K562 (cell line): ENCODE measurements around the gene MYL11. TPM values are rescaled to one million over a fixed set of nuclear protein-coding genes. Genes with fewer than 3 reads are reported as not detected.

Source experiments
- KDM5B ChIP-seq: fragments of 200-600 bp; sonication (generic); IDR thresholded peaks from 2 replicates; pipeline ENCODE4 v1.6.1; 2012; ENCODE audit warnings: low read depth, mild to moderate bottlenecking, moderate library complexity, low read length, control low read depth, inconsistent platforms; ENCODE audit not compliant: insufficient replicate concordance
- MGA ChIP-seq: fragments of 450-650 bp; IDR thresholded peaks from 2 replicates; pipeline ENCODE4 v1.6.1; 2016; ENCODE audit warnings: mild to moderate bottlenecking, moderate library complexity
- NELFE ChIP-seq: IDR thresholded peaks from 2 replicates; pipeline ENCODE4 v1.6.1; 2011; ENCODE audit warnings: mild to moderate bottlenecking; ENCODE audit not compliant: insufficient read depth, insufficient read length
- RBFOX2 ChIP-seq: fragments of 200-400 bp; formaldehyde crosslinking; IDR thresholded peaks from 2 replicates; pipeline ENCODE4 v1.6.1; 2017; ENCODE audit warnings: low read depth, mild to moderate bottlenecking, low read length, moderate library complexity
- SMARCE1 ChIP-seq: fragments of 450-650 bp; IDR thresholded peaks from 2 replicates; pipeline ENCODE4 v1.7.1; 2016; ENCODE audit warnings: mild to moderate bottlenecking
- SNRNP70 ChIP-seq: fragments of 200-400 bp; formaldehyde crosslinking; optimal IDR thresholded peaks from 2 replicates; pipeline ENCODE3; 2017; ENCODE audit warnings: low read depth, low read length
- TAF9B ChIP-seq: fragments of 450-650 bp; IDR thresholded peaks from 2 replicates; pipeline ENCODE4 v1.6.1; 2018; ENCODE audit warnings: mild to moderate bottlenecking; ENCODE audit not compliant: partially characterized antibody
- ZNF395 ChIP-seq: fragments of 200-800 bp; sonication (Bioruptor generic); IDR thresholded peaks from 2 replicates; pipeline ENCODE4 v1.6.1; 2017; ENCODE audit warnings: missing genetic modification characterization, missing compliant biosample characterization
- ZSCAN32 ChIP-seq: fragments of 450-650 bp; formaldehyde crosslinking; IDR thresholded peaks from 2 replicates; pipeline ENCODE4 v1.4.0; 2020; ENCODE audit warnings: mild to moderate bottlenecking, moderate library complexity
- polyA plus RNA-seq, 8 experiments: library from polyadenylated mRNA; depleted of rRNA in 4 of 8; stranded (reverse) in 5 of 8; unstranded in 3 of 8; fragments of >200 nt; fragmentation: Nextera tagmentation in 2 of 8; fragmentation: Illumina TruSeq in 1 of 8; extraction: Ambion mirVana in 2 of 8; extraction: Trizol in 1 of 8; gene quantifications; 2 replicates each; pipeline versions ENCODE4 v1.2.1 to v1.2.3, GENCODE V29; 2011 to 2014; ENCODE audit warnings: inconsistent platforms in 1 of 8, missing spikeins in 1 of 8
- total RNA-seq, 7 experiments: library from RNA; depleted of rRNA in 6 of 7; stranded (reverse); fragments of >200 nt in 6 of 7; fragmentation: Illumina TruSeq in 2 of 7; extraction: Trizol in 2 of 7; gene quantifications; 2 replicates each; pipeline versions ENCODE4 v1.2.1 to v1.2.3, GENCODE V29; 2011 to 2021; ENCODE audit warnings: low replicate concordance in 1 of 7
- TF ChIP-seq, protein P1 (sequence below): sonication (generic); formaldehyde crosslinking; IDR thresholded peaks from 2 replicates; pipeline ENCODE4 v1.8.1; 2023; ENCODE audit warnings: mild to moderate bottlenecking, missing genetic modification reagents
- TF ChIP-seq, protein P2 (sequence below): sonication (generic); formaldehyde crosslinking; IDR thresholded peaks from 2 replicates; pipeline ENCODE4 v1.8.0; 2022; ENCODE audit warnings: mild to moderate bottlenecking, low read depth, missing genetic modification reagents

The MYL11 gene
- total and polyA plus RNA-seq, 9 of the 15 experiments (the other 6 are each of a cell fraction or from before 2014, with no cell fraction given) = 0.31 to 1.5 (median 0.73) TPM; not detected in 4

DNA sequence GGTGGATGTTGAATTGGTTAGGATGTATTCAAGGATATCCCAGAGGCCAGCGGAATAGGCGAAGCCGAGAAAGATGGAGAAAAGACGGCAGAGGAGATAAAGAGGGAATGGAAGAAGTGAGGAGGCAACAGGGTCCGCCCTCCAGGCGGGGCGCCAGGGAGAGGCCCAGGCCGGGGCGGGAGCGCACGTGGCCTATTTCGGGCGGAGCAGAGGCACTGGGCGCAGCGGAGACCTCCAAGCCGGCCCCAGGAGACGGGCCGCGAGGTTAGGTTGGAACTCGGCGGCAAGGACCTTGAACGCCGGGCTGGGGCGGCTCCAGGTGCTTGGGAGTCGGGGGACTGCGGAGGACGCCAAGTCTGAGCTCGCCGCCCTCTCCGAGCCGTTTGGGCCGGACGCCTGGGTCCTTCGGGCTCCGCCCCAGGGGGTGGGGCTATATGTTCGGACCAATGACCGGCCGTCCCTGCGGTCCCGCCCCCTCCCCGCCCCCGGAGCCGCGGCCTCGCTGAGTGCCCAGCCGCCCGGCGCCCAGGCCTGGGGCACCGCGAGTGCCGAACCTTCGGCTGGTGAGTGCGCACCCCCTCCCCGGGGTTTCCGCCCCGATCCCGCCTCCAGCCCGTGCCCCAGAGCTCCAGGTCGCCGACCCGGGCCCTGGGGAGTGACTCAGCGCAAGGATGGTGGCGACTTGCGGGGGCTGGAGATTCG, 32.7 kb downstream of the MYL11 start, which contains the start of gene ZNF771 (continued):
- TF ChIP-seq, protein P1, sequence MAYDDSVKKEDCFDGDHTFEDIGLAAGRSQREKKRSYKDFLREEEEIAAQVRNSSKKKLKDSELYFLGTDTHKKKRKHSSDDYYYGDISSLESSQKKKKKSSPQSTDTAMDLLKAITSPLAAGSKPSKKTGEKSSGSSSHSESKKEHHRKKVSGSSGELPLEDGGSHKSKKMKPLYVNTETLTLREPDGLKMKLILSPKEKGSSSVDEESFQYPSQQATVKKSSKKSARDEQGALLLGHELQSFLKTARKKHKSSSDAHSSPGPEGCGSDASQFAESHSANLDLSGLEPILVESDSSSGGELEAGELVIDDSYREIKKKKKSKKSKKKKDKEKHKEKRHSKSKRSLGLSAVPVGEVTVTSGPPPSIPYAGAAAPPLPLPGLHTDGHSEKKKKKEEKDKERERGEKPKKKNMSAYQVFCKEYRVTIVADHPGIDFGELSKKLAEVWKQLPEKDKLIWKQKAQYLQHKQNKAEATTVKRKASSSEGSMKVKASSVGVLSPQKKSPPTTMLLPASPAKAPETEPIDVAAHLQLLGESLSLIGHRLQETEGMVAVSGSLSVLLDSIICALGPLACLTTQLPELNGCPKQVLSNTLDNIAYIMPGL (CRISPR knock-in tag) = no peak
- no peak for TF ChIP-seq NELFE
- peak; percentile 60 for TF ChIP-seq KDM5B
- TF ChIP-seq ZSCAN32 = no peak
- TF ChIP-seq RBFOX2 = peak; percentile 85
- peak; percentile 69 for TF ChIP-seq TAF9B
- TF ChIP-seq SMARCE1 = peak; percentile 58
- TF ChIP-seq SNRNP70 = no peak
- TF ChIP-seq ZNF395 = 0 out of 2 replicates have a peak, but pooled peaks have one; percentile 36
- TF ChIP-seq MGA = peak; percentile 93
- TF ChIP-seq, protein P2, sequence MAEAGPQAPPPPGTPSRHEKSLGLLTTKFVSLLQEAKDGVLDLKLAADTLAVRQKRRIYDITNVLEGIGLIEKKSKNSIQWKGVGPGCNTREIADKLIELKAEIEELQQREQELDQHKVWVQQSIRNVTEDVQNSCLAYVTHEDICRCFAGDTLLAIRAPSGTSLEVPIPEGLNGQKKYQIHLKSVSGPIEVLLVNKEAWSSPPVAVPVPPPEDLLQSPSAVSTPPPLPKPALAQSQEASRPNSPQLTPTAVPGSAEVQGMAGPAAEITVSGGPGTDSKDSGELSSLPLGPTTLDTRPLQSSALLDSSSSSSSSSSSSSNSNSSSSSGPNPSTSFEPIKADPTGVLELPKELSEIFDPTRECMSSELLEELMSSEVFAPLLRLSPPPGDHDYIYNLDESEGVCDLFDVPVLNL = peak; percentile 55; the same call in 1 of the 2 replicates
